H1 (cell line): ENCODE data around the gene ADGRL3. TPM values are rescaled to one million over a fixed set of nuclear protein-coding genes. Genes with fewer than 3 reads are reported as not detected.

Source experiments
- BCL11A ChIP-seq, 2 experiments: IDR thresholded peaks; one replicate each; pipeline ENCODE4 v1.6.1; 2011; ENCODE audit warnings: low read depth in 2 of 2, low read length in 2 of 2, mild to moderate bottlenecking in 2 of 2
- CHD2 ChIP-seq: IDR thresholded peaks from 2 replicates; pipeline ENCODE4 v1.6.1; 2012; ENCODE audit warnings: low read length, improper control_type of control experiment
- NANOG ChIP-seq: IDR thresholded peaks from 2 replicates; pipeline ENCODE4 v1.6.1; 2011; ENCODE audit warnings: low read length, low read depth, mild to moderate bottlenecking, inconsistent platforms; ENCODE audit not compliant: insufficient read depth, poor library complexity, severe bottlenecking
- RBBP5 ChIP-seq: IDR thresholded peaks from 2 replicates; pipeline ENCODE4 v1.7.1; 2012; ENCODE audit warnings: low read depth, mild to moderate bottlenecking, inconsistent platforms, low read length, moderate library complexity, borderline replicate concordance
- SP2 ChIP-seq: IDR thresholded peaks from 2 replicates; pipeline ENCODE4 v1.6.1; 2012; ENCODE audit warnings: mild to moderate bottlenecking, low read length, inconsistent platforms
- SP4 ChIP-seq: IDR thresholded peaks from 2 replicates; pipeline ENCODE4 v1.6.1; 2012; ENCODE audit warnings: low read length, inconsistent platforms
- TAF1 ChIP-seq: IDR thresholded peaks from 2 replicates; pipeline ENCODE4 v1.6.1; 2011; ENCODE audit warnings: mild to moderate bottlenecking, low read depth, low read length
- polyA plus RNA-seq, 7 experiments: library from polyadenylated mRNA; depleted of rRNA in 3 of 7; stranded (reverse) in 5 of 7; unstranded in 2 of 7; fragments of >200 nt in 5 of 7; fragments of 200-250 nt in 2 of 7; gene quantifications; 1 replicate in 5 of 7; 2 replicates in 1 of 7; 4 replicates in 1 of 7; pipeline versions ENCODE4 v1.2.1 to v1.2.3, GENCODE V29; 2011 to 2013; ENCODE audit warnings: missing spikeins in 2 of 7, mixed read lengths in 2 of 7
- total RNA-seq: library from RNA; stranded (reverse); fragmentation: NEBNext Ultra II Directional; extraction: Animal tissue kit (Norgen Biotek cat#: 25700); gene quantifications from 2 replicates; pipeline ENCODE4 v1.2.1, GENCODE V29; 2021
- TF ChIP-seq, protein P1 (sequence below): fragments of 300-600 bp; sonication (generic); IDR thresholded peaks from 2 replicates; pipeline ENCODE4 v1.7.1; 2012; ENCODE audit warnings: low read length, moderate library complexity, mild to moderate bottlenecking, inconsistent platforms; ENCODE audit not compliant: insufficient replicate concordance

Gene ADGRL3
- total and polyA plus RNA-seq, 2 of the 8 experiments (the other 6 are each of a cell fraction or from before 2014, with no cell fraction given): 6.6 to 13.0 TPM

DNA sequence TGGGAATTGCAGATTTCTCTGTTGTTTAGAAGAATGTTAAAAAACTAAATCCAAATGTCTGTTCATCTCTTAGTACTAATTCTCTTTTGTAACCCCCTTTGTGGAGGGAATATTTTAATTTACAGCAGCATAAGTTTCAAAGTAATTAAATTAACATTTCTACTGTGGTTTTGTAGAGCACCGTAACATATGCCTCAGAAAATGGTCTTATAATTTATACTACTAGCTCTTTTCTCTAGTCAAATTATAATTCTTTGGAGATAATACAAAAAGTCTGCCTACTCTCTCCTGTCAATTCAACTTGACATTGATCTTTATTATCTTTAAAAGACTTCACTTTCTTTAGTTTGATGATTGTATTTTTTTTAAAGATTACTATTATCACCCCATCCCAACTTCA lies 759.0 kb downstream of the ADGRL3 start (continued):
- TF ChIP-seq, protein P1, sequence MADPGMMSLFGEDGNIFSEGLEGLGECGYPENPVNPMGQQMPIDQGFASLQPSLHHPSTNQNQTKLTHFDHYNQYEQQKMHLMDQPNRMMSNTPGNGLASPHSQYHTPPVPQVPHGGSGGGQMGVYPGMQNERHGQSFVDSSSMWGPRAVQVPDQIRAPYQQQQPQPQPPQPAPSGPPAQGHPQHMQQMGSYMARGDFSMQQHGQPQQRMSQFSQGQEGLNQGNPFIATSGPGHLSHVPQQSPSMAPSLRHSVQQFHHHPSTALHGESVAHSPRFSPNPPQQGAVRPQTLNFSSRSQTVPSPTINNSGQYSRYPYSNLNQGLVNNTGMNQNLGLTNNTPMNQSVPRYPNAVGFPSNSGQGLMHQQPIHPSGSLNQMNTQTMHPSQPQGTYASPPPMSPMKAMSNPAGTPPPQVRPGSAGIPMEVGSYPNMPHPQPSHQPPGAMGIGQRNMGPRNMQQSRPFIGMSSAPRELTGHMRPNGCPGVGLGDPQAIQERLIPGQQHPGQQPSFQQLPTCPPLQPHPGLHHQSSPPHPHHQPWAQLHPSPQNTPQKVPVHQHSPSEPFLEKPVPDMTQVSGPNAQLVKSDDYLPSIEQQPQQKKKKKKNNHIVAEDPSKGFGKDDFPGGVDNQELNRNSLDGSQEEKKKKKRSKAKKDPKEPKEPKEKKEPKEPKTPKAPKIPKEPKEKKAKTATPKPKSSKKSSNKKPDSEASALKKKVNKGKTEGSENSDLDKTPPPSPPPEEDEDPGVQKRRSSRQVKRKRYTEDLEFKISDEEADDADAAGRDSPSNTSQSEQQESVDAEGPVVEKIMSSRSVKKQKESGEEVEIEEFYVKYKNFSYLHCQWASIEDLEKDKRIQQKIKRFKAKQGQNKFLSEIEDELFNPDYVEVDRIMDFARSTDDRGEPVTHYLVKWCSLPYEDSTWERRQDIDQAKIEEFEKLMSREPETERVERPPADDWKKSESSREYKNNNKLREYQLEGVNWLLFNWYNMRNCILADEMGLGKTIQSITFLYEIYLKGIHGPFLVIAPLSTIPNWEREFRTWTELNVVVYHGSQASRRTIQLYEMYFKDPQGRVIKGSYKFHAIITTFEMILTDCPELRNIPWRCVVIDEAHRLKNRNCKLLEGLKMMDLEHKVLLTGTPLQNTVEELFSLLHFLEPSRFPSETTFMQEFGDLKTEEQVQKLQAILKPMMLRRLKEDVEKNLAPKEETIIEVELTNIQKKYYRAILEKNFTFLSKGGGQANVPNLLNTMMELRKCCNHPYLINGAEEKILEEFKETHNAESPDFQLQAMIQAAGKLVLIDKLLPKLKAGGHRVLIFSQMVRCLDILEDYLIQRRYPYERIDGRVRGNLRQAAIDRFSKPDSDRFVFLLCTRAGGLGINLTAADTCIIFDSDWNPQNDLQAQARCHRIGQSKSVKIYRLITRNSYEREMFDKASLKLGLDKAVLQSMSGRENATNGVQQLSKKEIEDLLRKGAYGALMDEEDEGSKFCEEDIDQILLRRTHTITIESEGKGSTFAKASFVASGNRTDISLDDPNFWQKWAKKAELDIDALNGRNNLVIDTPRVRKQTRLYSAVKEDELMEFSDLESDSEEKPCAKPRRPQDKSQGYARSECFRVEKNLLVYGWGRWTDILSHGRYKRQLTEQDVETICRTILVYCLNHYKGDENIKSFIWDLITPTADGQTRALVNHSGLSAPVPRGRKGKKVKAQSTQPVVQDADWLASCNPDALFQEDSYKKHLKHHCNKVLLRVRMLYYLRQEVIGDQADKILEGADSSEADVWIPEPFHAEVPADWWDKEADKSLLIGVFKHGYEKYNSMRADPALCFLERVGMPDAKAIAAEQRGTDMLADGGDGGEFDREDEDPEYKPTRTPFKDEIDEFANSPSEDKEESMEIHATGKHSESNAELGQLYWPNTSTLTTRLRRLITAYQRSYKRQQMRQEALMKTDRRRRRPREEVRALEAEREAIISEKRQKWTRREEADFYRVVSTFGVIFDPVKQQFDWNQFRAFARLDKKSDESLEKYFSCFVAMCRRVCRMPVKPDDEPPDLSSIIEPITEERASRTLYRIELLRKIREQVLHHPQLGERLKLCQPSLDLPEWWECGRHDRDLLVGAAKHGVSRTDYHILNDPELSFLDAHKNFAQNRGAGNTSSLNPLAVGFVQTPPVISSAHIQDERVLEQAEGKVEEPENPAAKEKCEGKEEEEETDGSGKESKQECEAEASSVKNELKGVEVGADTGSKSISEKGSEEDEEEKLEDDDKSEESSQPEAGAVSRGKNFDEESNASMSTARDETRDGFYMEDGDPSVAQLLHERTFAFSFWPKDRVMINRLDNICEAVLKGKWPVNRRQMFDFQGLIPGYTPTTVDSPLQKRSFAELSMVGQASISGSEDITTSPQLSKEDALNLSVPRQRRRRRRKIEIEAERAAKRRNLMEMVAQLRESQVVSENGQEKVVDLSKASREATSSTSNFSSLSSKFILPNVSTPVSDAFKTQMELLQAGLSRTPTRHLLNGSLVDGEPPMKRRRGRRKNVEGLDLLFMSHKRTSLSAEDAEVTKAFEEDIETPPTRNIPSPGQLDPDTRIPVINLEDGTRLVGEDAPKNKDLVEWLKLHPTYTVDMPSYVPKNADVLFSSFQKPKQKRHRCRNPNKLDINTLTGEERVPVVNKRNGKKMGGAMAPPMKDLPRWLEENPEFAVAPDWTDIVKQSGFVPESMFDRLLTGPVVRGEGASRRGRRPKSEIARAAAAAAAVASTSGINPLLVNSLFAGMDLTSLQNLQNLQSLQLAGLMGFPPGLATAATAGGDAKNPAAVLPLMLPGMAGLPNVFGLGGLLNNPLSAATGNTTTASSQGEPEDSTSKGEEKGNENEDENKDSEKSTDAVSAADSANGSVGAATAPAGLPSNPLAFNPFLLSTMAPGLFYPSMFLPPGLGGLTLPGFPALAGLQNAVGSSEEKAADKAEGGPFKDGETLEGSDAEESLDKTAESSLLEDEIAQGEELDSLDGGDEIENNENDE: no peak
- TF ChIP-seq CHD2 (no peak), SP2 (no peak), SP4 (no peak), RBBP5 (no peak), NANOG (no peak), TAF1 (no peak), BCL11A (IDR thresholded peaks at IDR 0.05; ENCODE audit: low read depth in 2 of 2, low read length in 2 of 2) (no peak)
